Mucosa of gallbladder (tissue), 1 donor: ENCODE measurements around the gene ATIC. TPM values are rescaled to one million over a fixed set of nuclear protein-coding genes. Genes with fewer than 3 reads are reported as not detected.

Experiments used
- DNase-seq: peaks from one replicate; pipeline ENCODE4 v3.0.0-alpha.2; 2020; ENCODE audit warnings: low spot score
- total RNA-seq: library from RNA; stranded (reverse); gene quantifications from one replicate; pipeline ENCODE4 v1.2.1, GENCODE V29; 2021
- donor health status: DM: no; HTN: no; CAD: no.

ATIC gene
- total RNA-seq, 1 donor from 2014 or later: 62.8 TPM

DNA sequence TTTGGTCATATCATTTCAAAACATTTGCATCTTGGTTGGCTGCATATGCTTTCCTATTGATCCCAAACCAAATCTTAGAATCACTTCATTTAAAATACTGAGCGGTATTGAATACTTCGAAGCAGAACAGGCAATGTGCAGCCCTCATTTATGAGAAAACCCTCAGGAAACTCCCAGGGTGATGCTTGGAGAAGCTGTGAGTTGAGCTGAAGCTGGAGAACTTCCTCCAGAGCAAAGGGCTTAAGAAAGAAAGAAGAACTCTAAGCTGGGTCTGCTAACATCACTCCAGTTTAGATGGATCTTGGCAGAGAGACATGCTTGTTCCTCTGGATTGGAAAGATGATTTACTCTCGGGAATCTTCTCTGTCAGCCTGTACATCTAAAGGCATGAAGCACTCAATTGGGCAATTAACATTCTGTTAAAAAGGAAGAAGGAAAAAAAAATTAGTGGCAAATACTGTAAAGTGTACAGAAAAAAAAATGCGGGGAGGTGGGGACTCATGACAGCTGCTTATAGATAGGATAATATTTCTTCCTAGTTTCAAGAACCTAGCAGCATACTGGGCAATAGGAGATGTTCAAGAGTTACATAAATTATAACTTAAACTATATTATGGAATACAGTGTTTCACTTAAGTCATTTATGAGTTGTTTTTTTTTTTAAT, 49.5 kb downstream of the ATIC start:
- no peak for DNase-seq

DNA sequence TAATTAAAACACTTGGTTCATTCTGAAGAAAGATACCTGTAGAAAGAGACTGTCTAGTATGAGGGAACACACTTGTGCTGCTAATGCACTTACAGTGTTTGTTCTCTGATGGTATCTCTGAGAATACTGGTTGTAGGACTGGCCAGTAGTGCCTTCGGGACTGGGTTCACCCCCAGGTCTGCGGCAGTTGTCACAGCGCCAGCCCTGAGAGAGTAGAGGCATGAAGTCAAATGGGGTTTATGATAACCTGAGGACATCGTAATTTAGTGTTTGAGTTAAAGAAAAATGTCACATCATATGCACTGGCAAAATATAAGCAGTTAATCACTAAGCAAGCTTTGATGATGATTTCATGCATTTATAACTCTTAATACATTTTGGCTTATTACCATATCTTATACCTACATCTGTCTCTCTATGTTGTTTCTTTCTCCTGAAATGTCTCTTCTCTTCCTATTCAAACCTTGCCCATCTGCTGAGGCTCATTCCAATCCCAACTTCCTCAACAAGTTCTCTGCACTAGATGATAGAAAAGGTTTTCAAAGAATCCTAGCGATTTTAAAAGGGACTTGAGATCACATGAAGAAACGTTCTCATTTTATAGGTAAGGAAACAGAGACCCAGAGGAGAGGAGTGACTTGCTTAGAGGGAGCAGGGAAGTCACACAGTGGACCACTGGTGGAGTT, 50.2 kb downstream of the ATIC start:
- no peak for DNase-seq

DNA sequence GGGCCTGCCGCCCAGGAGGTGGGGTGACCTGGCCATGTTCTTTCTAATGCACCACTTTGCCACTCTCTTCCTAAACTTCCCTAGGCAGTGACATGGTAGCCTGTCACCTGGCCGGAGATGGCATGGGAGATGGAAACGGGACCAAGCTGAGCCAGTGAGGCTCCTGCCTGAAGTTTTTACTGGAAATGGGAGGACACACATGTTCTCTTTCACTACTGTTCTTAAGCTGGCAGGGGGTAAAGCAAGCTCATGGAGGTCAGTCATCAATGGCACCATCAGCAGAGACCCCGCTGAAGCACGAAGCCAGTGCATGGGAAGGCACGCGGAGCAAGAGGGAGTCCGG, 50.7 kb downstream of the ATIC start:
- DNase-seq: no peak

DNA sequence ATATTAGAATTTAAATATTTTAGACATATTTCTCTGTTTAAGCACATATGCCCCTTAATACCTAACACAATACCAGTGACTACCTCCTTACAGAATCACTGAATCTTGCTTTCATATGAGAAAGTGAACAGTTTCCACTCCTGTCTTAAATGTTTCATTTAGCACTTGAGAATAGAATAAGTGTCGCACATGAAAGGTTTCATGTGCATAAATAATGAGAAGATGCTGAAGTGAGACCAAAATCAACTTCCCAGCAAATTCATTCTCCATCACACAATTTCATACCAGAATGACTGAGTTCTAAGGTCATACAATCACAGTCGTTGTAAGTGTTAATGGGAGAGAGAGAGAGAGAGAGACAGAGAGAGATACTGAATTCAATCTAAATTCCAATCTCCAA, 51.2 kb downstream of the ATIC start:
- DNase-seq: no peak

DNA sequence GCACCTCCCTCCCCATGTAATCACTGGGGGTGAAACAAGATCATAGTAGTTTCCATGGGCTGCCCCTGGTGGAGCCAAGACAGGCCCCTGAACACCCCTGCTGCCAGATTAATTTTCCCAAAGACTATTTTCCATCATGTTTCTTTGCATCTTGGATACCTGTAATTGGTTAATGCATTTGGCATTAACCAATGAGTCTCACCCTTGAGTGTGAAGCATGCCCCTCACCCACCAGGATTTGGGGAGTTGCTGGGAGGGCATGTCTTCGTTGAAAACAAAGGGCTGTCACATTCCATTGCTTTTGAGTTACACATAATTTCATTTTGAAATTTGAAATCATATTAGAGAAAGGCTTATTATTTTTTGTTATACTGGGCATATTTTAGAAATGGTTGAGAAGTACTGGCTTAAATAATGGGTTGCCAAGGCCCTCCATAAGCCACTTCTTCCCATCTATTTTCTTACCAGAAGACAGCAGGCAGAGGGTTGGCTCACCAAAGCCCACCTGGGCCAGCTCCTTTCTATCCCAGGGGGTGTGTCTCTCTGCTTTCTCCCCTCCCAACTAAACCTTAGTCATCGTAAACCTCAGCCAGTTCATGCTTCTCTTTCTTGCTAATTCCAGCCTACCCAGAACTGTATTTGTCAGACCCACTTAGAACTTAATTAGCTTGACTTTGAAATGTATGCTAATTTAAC, 51.8 kb downstream of the ATIC start:
- no peak for DNase-seq

DNA sequence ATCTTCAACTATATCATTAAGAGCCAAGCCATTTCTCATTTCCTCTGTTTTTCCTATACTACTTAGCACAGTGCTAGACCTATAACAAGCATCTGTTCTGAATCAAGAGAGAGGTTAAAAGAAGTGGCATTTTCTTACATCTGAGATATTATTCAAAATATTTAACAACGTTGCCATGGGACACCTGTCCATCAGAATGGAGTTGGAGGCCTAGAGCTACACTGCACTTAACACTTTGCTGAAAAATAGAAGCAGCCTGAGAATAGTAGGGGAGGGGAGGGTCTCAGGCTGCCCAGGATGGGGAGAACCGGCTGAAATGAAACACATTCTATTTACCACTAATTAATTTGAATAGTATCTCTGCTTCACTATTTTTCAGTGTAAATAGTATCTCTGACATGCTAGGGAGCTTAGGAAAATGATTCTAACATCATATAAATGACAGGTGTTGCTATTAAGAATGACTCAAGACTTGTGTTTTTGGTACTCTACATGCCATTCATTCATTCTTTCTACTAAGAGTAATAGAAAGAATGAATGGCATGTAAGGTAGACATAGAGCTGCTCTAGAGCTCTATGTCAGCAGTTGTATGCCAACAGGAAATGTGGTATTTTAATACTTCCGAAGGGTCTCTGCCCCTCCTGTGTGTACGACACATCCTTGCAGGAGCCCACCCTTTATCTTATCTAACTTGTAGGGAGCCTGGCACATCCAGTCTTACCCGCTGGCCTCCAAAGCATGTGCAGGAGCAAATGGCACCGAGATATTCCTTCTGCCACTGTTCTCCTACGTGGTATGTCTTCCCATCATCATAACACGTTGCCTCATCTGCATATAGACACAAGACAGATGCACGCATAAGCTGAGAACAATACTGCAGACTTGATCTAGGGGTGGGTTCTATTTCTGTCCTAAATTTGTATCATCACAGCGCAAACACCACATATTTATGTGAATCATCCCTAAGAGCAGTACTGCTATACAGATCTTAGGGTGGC, 52.6 kb downstream of the ATIC start:
- no peak for DNase-seq

DNA sequence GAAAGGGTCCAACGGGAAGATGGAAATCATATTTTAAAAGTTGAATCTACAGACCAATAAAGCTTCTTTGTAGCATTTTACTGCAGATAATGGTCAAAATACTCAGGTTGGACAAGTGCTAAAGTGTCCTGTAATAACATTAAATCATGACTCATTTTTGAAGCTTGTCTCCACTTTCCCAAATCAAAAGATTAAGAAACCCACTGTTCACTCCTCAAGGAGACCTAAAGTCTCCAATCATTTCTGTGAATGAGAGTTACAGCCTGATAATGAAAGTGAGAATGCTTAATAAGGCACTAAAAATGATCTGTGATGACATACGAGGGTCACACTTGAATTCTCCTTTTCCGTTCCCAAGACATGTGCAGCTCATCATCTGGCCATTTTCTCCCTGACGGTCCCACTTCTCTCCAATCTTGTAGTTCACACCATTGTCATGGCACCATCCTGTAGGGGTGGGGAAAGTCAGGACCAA, 53.4 kb downstream of the ATIC start:
- DNase-seq: no peak

DNA sequence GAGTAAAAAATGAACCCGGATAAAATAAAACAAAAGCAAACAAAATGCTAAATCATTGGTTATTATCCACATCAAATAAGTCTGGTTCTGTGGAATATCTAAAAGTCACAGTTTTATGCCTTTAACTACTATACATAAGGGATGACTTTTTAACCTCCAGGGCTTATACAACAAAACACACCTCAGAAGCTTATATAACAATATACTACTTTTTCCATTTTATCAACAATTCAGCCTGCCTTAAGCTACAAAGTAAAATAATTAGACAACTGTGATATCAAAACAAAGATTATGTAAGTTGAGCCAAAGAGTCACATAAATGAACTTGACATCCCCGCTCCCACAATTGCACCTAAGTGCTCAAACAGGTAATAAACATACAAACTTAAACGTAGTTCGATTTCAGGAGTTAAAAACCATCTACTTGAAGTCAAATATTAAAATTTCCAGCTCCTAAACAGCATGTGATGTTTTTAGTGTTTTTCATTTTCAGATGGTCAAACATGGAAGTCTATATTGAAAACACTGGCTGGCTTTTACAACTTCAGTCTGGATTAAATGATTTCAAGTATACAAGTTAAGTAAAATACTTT, 54.7 kb downstream of the ATIC start:
- DNase-seq: no peak

DNA sequence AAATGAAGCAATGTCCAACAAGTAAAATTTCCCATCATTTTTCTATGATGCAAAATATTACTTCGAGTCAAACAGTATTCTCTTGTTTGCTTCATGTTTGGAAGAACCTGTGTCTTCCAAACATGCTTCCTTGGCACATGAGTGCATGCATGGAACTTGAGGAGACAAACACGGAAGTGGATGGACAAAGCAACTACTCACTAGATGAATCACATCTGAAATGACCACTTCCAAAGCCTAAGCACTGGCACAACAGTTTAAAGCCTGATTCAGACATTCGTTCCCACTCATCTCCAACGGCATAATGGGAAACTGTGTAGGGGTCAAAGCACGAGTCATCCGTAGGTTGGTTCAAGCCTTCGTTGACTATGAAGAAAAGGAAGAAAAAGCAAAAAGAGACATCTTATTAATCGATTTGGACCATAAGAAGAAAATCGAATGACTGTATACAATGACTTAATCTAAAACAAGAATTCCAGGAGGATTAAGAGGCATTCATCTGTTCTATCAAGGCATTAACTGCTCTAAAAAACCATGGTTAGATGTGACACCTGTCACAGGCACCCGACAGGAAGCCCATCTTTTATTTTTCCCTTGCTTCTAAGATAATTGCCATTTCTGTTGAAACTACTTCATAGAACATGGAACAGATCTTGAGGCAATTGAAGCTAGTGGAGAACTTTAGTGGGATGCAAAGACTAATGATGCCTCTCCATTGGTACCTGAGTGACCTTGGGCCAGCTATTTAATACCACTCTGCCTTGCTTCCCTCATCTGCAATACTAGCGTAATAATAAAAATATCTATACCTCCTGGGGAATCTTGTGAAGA, 56.0 kb downstream of the ATIC start:
- DNase-seq: no peak

DNA sequence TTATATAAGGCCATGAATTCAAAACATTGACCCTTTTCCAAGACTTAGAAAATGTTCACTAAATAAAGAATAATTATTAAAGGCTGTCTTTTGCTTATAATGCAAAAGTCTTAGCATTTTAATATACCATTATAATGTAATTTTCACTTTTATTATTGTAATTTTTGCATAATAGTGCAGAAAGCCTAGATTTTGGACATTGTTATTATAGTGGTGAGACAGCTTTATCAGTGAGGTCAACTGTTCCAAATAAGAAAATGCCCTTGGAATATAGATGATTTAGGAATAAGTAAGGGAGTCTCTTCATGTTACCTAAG, 56.6 kb downstream of the ATIC start:
- DNase-seq: no peak

DNA sequence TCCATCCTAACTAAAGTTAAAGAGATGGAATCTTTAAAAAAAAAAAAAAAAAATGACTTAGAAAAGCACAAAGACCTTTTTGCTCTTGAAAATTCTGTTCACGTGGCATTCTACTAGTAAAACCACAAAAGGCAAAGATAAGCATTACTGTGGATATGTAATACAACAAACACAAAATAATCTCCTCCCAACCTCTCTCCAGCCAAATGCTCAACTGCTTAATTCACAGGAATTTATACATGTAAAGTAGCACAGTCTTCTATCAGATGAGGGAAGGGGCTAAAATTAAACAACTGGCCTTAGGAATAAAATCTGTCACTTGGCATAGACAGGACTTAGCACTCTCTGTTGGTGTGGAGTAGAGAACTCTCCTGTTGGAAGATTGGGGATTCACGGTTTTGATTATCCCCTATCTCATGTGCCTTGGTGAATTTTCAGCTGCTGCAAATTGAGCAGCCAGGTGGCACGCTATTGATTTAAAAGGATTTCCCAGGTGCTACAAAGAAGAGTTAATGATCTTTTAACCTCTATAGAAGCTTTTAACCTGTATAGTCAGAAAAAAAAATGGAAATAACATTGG, 57.4 kb downstream of the ATIC start:
- no peak for DNase-seq

DNA sequence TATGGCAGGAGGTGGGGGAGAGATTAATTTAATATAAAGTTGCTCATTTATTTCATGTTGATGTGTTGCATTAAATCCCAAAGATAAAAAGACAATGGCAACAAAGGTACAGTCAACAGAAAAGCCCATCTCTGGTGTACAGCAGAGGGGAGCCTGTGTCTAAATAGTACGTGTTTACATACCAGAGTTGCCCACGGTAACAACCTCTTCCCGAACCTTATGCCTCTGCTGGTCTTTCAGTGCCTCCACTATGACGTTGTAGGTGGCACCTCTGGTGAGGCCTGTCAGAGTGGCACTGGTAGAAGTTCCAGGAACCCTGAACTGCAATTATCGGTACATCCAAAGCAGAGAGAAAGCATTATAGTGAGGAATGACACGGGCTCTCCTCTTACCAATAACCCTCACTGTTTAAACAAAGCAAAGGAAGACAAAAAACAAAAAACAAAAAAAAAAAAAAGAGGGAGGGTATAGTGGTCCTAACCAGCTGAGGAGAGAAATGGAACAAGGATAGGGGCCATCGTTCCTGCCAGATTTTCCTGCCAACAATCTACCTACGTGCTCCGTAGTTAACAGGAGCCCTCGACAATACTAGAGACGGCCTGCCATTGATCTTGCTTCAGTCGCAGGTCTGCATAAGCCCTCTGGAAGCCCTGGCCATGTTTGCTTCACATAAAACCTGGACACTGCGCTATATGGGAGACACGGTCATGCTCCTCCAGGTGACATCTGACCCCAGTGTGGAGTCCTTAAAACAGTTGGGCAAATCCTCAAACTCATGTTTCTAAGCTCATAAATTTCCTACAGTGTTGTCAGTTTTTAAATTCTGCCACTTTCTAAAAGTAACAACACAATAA, 58.5 kb downstream of the ATIC start:
- no peak for DNase-seq

DNA sequence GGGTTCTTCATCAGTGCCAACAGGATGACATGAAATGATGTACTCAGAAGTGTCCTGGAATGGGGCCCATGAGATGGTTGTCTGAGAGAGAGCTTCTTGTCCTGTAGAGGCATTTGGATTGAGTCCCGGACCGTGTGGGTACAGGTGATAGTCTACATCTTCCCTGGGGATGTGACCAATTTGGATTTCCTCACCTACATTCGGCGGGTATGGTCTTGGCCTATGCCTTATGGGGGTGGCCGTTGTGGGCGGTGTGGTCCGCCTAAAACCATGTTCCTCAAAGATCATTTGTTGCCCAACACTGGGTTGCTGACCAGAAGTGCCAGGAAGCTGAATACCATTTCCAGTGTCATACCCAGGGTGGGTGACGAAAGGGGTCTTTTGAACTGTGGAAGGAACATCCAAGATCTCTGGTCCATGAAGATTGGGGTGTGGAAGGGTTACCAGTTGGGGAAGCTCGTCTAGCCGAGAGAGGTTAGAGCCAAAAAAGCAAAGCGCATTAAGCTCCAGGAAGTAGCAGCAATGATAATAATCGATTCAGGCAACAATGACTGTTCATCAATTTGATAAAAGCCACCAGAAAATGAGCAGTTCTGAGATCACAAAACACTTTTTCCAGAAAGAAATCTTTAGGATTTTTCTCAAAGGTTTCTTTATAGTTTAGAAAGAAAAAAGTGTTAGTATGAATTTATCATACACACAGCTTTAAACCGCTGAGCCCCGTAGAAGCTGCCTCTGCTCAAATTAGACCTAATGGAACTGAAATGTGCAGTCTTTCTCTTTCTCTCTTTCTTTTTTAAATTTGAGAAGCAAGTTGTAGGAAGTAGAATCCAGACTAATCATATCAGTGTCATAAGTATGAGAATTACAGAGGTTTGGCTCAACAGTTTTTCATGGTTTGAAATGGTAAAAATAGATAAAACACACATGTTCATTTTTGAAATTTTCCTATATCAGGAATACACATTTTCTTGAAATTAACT, 60.3 kb downstream of the ATIC start:
- DNase-seq: no peak

DNA sequence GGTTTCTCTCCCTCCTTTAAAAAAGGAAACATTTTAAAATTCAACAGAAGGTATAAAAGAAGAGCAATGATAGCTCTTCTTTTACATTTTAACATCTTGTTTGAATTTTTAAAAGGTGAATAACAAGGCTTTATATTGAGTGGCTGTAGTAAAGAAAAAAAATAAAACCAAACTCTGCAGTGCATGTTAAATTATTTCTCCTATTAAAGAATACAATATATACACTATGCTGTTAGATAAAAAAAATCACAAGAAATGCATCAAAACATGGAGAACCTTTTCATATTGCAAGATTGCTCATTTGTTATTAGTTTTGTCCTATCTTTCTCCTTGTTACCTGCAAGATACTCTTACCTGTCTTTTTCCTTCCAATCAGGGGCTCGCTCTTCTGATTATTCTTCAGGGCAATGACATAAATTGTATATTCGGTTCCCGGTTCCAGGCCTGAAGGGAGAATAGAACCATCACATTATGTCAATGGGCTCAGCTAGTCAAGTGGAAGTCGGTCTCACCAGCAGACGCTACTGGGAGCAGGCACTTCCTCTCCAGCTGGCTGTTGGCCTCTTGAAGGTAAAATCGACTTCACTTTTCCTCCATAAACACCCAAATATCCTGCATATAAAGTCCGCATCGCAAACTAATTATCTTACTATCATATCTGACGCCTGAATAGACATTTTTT, 61.2 kb downstream of the ATIC start:
- DNase-seq: no peak

DNA sequence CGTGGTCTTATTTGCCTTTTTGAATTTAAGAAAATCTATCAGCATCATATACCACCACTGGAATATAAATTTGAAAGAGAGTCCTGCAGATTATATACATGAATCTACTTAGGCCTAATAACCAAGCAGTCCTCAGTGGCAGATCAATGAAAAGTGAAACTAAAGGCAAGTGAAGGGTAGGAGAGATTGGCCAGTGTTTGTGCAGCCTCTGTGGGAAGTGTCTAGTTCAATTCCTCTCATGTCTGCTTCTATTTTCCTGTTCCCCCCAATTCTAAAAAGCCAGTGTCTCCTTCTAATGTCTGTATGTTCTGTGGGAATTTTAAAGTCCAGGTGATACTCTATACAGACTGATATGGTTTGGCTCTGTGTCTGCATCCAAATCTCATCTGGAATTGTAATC, 62.1 kb downstream of the ATIC start:
- DNase-seq: no peak

DNA sequence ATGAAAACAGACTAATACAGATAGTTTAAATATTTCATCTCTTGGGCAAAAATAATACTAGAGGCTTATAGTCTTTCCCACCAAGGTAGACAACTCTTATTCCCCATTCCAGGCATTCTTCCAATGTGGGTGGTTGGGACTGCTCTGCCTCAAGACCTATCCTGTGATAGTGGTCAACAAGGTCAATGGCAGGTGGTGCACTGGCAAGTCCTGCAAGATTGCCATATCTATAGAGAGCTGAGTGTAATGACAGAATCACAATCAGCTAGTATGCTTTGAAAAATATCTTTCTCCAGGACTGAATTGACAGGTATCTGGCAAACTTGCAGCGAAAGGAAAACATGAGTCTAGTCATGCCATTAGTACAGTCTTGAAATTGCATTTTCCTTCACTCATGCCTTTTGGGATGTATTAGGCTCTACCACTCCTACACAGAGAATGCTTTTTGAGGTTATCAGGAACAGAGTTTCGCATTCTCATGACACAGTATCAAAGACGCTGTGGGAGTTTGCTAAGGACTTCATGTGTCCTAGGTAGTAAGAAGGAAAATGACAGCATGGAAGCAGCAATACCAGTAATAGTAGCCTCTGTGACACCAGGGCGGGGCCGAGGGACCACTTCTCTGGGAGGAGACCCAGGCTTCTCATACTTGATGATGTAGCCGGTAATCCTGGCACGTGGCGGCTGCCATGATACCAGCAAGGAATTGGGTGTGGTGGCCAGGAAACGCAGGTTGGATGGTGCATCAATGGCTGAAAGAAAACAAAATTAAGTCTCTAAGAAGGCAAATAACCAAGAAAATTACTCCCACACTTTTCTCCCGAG, 63.0 kb downstream of the ATIC start:
- DNase-seq: no peak

DNA sequence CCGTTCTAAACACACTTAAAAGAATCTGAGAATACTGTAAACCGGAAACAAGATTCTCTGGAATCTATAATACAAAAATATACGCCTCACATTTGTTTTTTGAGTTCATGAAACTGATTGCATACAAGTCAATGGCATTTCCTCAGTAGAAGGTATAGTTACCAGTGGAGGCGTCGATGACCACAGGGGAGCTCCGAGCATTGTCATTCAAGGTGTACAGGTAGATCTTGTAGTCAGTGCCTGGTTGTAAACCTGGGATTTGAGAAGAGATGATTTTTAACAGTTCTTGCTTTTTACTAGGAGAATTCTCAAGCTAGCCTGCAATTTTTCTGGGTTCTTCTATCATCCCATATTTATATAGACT, 63.6 kb downstream of the ATIC start:
- DNase-seq: no peak
